ENCODE data around the gene MBP. TPM values are rescaled to one million over a fixed set of nuclear protein-coding genes. Genes with fewer than 3 reads are reported as not detected.

The MBP gene
- polyA plus RNA-seq, 1 donor from 2014 or later, result 3.3 TPM

DNA sequence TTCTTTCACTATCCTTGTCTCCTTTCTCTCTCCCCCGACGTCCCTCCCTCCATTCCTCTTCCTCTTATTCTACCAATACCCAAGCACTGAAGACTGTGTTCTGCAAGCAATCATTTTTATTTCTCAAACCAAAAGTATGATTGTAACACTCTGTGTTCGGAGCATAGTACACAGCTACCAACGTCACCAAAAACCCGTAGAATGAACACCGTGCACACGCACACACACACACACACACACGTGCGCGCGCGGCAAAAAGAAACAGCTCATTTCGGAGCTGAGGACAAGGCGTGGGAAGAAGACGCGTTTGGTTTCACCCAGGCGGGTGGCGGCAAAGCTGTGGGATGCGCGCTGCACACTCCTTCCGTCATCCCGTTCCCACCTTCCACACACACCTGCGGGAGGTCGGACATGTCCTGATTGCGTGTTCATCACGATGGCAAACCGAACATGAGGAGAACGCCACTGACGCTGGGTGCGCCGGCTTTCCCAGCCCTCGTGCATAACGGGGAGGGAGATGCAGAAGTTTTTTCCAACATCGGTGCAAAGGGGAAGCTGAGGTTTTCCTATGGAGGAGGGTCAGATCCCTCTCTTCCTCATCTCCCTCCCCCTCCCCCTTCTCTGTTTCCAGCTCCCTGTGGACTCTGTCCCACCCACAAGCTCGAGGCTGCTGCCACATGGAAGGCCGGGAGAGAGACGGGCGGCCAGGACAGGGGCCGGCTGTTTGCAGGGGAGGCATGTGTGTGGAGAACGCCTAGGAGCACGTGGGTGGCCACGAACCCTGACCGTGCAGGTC is 20.4 kb downstream of the MBP start:
- Histone ChIP-seq H2AFZ (ENCODE audit: low read depth, low read length) (no peak overlapping the region), H3K9me3 (ENCODE audit: low read length) (no peaks in the 10 kb centered on the region), H3K4me3 (ENCODE audit: low read length) (no peak overlapping the region), H3K4me2 (ENCODE audit: low read length) (no peak overlapping the region), H3K27ac (ENCODE audit: low read length) (no peak overlapping the region), H3F3A (ENCODE audit: insufficient read depth, low read length, poor library complexity, severe bottlenecking) (peaks cover 7% of the 10 kb centered on the region), H3K9me2 (ENCODE audit: insufficient read depth, low read length) (no peaks in the 10 kb centered on the region), H3K36me3 (ENCODE audit: insufficient read depth, low read length) (no peaks in the 10 kb centered on the region), H3K27me3 (ENCODE audit: insufficient read depth, low read depth, low read length) (no peaks in the 10 kb centered on the region), H4K20me1 (ENCODE audit: insufficient read depth) (no peaks in the 10 kb centered on the region), H3K9ac (ENCODE audit: low read length) (no peak overlapping the region), H3K79me2 (replicated peaks; ENCODE audit: insufficient read depth, low read length) (no peaks in the 10 kb centered on the region)
- TF ChIP-seq SMC3 (conservative IDR thresholded peaks at IDR 0.05; ENCODE audit: poor library complexity), result no peak

DNA sequence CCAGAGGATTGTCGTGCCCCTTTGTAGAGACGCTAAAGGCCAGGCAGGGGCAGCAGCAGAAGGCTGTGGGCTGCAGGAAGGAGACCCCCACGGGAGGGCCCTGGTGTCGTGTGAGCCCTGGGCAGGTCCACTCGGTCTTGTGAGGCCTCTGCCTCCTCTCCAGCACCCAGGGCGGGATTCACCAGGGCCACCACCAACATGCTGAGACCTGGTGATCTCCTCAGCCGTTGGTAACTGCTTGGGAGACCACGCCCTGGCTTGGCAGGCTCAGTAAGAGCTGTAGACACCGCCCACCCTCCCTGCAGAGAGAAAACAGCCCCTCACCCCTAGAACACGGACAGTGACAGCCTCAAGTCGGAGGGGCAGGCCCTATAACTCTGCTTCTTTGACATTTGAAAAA is 21.1 kb downstream of the MBP start:
- H4K20me1 ChIP-seq (ENCODE audit: insufficient read depth), result no peaks in the 10 kb centered on the region
- TF ChIP-seq EP300 (conservative IDR thresholded peaks at IDR 0.05; ENCODE audit: poor library complexity, severe bottlenecking), result no peak
- TF ChIP-seq RAD21 (conservative IDR thresholded peaks at IDR 0.05), result no peak
- TF ChIP-seq, protein P1, sequence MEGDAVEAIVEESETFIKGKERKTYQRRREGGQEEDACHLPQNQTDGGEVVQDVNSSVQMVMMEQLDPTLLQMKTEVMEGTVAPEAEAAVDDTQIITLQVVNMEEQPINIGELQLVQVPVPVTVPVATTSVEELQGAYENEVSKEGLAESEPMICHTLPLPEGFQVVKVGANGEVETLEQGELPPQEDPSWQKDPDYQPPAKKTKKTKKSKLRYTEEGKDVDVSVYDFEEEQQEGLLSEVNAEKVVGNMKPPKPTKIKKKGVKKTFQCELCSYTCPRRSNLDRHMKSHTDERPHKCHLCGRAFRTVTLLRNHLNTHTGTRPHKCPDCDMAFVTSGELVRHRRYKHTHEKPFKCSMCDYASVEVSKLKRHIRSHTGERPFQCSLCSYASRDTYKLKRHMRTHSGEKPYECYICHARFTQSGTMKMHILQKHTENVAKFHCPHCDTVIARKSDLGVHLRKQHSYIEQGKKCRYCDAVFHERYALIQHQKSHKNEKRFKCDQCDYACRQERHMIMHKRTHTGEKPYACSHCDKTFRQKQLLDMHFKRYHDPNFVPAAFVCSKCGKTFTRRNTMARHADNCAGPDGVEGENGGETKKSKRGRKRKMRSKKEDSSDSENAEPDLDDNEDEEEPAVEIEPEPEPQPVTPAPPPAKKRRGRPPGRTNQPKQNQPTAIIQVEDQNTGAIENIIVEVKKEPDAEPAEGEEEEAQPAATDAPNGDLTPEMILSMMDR (IDR thresholded peaks at IDR 0.05; ENCODE audit: poor library complexity, severe bottlenecking), result no peak
- no peak for TF ChIP-seq EZH2 (IDR thresholded peaks at IDR 0.05; ENCODE audit: borderline replicate concordance, insufficient read depth, low read length, poor library complexity, severe bottlenecking)
- TF ChIP-seq TAF1 (IDR thresholded peaks at IDR 0.05; ENCODE audit: low read depth), result no peak
- TF ChIP-seq SMC3 (conservative IDR thresholded peaks at IDR 0.05; ENCODE audit: poor library complexity), result no peak
- TF ChIP-seq MXI1 (conservative IDR thresholded peaks at IDR 0.05; ENCODE audit: poor library complexity, severe bottlenecking), result no peak
- TF ChIP-seq, protein P2, sequence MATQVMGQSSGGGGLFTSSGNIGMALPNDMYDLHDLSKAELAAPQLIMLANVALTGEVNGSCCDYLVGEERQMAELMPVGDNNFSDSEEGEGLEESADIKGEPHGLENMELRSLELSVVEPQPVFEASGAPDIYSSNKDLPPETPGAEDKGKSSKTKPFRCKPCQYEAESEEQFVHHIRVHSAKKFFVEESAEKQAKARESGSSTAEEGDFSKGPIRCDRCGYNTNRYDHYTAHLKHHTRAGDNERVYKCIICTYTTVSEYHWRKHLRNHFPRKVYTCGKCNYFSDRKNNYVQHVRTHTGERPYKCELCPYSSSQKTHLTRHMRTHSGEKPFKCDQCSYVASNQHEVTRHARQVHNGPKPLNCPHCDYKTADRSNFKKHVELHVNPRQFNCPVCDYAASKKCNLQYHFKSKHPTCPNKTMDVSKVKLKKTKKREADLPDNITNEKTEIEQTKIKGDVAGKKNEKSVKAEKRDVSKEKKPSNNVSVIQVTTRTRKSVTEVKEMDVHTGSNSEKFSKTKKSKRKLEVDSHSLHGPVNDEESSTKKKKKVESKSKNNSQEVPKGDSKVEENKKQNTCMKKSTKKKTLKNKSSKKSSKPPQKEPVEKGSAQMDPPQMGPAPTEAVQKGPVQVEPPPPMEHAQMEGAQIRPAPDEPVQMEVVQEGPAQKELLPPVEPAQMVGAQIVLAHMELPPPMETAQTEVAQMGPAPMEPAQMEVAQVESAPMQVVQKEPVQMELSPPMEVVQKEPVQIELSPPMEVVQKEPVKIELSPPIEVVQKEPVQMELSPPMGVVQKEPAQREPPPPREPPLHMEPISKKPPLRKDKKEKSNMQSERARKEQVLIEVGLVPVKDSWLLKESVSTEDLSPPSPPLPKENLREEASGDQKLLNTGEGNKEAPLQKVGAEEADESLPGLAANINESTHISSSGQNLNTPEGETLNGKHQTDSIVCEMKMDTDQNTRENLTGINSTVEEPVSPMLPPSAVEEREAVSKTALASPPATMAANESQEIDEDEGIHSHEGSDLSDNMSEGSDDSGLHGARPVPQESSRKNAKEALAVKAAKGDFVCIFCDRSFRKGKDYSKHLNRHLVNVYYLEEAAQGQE (IDR thresholded peaks at IDR 0.05; ENCODE audit: borderline replicate concordance), result no peak
- no peak for TF ChIP-seq POLR2AphosphoS5 (IDR thresholded peaks at IDR 0.05)
- H3K9ac ChIP-seq (ENCODE audit: low read length), result no peak overlapping the region
- H3K27ac ChIP-seq (ENCODE audit: low read length), result no peak overlapping the region
- H3K4me2 ChIP-seq (ENCODE audit: low read length), result no peak overlapping the region
- H2AFZ ChIP-seq (ENCODE audit: low read depth, low read length), result no peak overlapping the region
- peaks cover 8% of the 10 kb centered on the region for H3F3A ChIP-seq (ENCODE audit: insufficient read depth, low read length, poor library complexity, severe bottlenecking)
- H3K4me3 ChIP-seq (ENCODE audit: low read length), result no peak overlapping the region
- H3K36me3 ChIP-seq (ENCODE audit: insufficient read depth, low read length), result no peaks in the 10 kb centered on the region
- no peaks in the 10 kb centered on the region for H3K9me2 ChIP-seq (ENCODE audit: insufficient read depth, low read length)
- no peaks in the 10 kb centered on the region for H3K79me2 ChIP-seq (replicated peaks; ENCODE audit: insufficient read depth, low read length)
- no peaks in the 10 kb centered on the region for H3K9me3 ChIP-seq (ENCODE audit: low read length)
- H3K27me3 ChIP-seq (ENCODE audit: insufficient read depth, low read depth, low read length), result no peaks in the 10 kb centered on the region

Measured in neural cell (in vitro differentiated cells).